PFSK-1 (cell line): ENCODE measurements around the gene METTL1.

Source experiments
- FOXP2 ChIP-seq: optimal IDR thresholded peaks from 2 replicates; pipeline ENCODE3; 2011; ENCODE audit warnings: borderline replicate concordance, control low read depth, inconsistent platforms; ENCODE audit not compliant: insufficient read depth; ENCODE audit errors: extremely low read length, extremely low read depth
- POLR2AphosphoS5 ChIP-seq: IDR thresholded peaks from 2 replicates; pipeline ENCODE4 v1.6.1; 2012; ENCODE audit warnings: low read depth, mild to moderate bottlenecking, control low read depth, low read length, moderate library complexity
- REST ChIP-seq, 2 experiments: IDR thresholded peaks; 2 replicates each; pipeline versions ENCODE4 v1.6.1 to v1.8.0; 2011 to 2012; ENCODE audit warnings: low read depth in 2 of 2, low read length in 2 of 2, control low read depth in 1 of 2, inconsistent platforms in 1 of 2, mild to moderate bottlenecking in 1 of 2, moderate library complexity in 1 of 2; ENCODE audit not compliant: insufficient read depth in 1 of 2
- SIN3A ChIP-seq: IDR thresholded peaks from 2 replicates; pipeline ENCODE4 v1.6.1; 2012; ENCODE audit warnings: mild to moderate bottlenecking, low read length, moderate library complexity, borderline replicate concordance; ENCODE audit not compliant: insufficient read depth
- TAF1 ChIP-seq: IDR thresholded peaks from 2 replicates; pipeline ENCODE4 v1.6.1; 2012; ENCODE audit warnings: low read length, control low read depth, borderline replicate concordance; ENCODE audit not compliant: insufficient read depth

The METTL1 gene

GRCh38 chr12:57740656-57741412 is 31.1 kb downstream of the METTL1 start:
- TF ChIP-seq FOXP2 (no peak), POLR2AphosphoS5 (no peak), REST (IDR thresholded peaks at IDR 0.05; ENCODE audit: insufficient read depth in 1 of 2, low read depth in 2 of 2, low read length in 2 of 2) (no peak), SIN3A (no peak), TAF1 (no peak)

GRCh38 chr12:57739914-57740538 is 31.9 kb downstream of the METTL1 start:
- TF ChIP-seq SIN3A (no peak), REST (IDR thresholded peaks at IDR 0.05; ENCODE audit: insufficient read depth in 1 of 2, low read depth in 2 of 2, low read length in 2 of 2) (no peak), FOXP2 (no peak), POLR2AphosphoS5 (no peak), TAF1 (no peak)

- TF ChIP-seq POLR2AphosphoS5 = no peak
- TF ChIP-seq FOXP2 = no peak
These were observed 32.5 kb downstream of the METTL1 start for GRCh38 chr12:57739387-57739786.

- TF ChIP-seq POLR2AphosphoS5 = no peak
These were observed 33.2 kb downstream of the METTL1 start, which contains the start of gene AGAP2 for GRCh38 chr12:57738661-57739237. TSS of gene AGAP2 (minus strand) at chr12:57738742. CDS start at chr12:57738246, 496 bp downstream.

GRCh38 chr12:57737467-57738460 is 34.1 kb downstream of the METTL1 start:
- TF ChIP-seq TAF1 = no peak
- TF ChIP-seq POLR2AphosphoS5 = no peak
- no peak for TF ChIP-seq REST (IDR thresholded peaks at IDR 0.05; ENCODE audit: insufficient read depth in 1 of 2, low read depth in 2 of 2, low read length in 2 of 2)
- no peak for TF ChIP-seq SIN3A
- TF ChIP-seq FOXP2 = no peak
